Spinal cord (tissue), 10 donors: Measurements from ENCODE around the gene LRIG3. TPM values are rescaled to one million over a fixed set of nuclear protein-coding genes. Genes with fewer than 3 reads are reported as not detected.
A peak's percentile ranks its signal among the peaks of the same experiment; 100 is the strongest.

Experiments used
- DNase-seq, 6 donors: peaks; one replicate each; pipeline versions ENCODE4 v3.0.0 to v3.0.0-alpha.2; 2013 to 2015; ENCODE audit warnings: low spot score in 6 of 6, low read depth in 4 of 6
- H3K27ac ChIP-seq: one replicate; pipeline ENCODE4 v1.5.1; 2013; ENCODE audit warnings: low read depth, low read length, control low read depth
- H3K27me3 ChIP-seq: one replicate; pipeline ENCODE4 v1.6.1; 2013; ENCODE audit warnings: low read length; ENCODE audit not compliant: control insufficient read depth, insufficient read depth
- H3K36me3 ChIP-seq: one replicate; pipeline ENCODE4 v1.6.1; 2013; ENCODE audit warnings: low read length; ENCODE audit not compliant: control insufficient read depth, insufficient read depth
- H3K4me1 ChIP-seq: one replicate; pipeline ENCODE4 v1.6.1; 2013; ENCODE audit warnings: low read length; ENCODE audit not compliant: control insufficient read depth, insufficient read depth
- H3K4me3 ChIP-seq: one replicate; pipeline ENCODE4 v1.5.1; 2013; ENCODE audit warnings: low read depth, low read length, control low read depth
- H3K9me3 ChIP-seq: one replicate; pipeline ENCODE4 v1.6.1; 2013; ENCODE audit warnings: low read length; ENCODE audit not compliant: control insufficient read depth, insufficient read depth
- WGBS: methylation state at CpG from one replicate; pipeline ENCODE4 v1.1.5; 2013; ENCODE audit warnings: missing lambda C conversion rate; ENCODE audit not compliant: insufficient coverage; 5-methylcytosine and 5-hydroxymethylcytosine counted together
- polyA plus RNA-seq, 2 donors: library from polyadenylated mRNA; unstranded; fragments of 120-200 nt; gene quantifications; one replicate each; pipeline ENCODE4 v1.2.1, GENCODE V29; 2013; ENCODE audit not compliant: insufficient read length in 2 of 2
- total RNA-seq, 2 donors: library from RNA; depleted of rRNA in 1 of 2; stranded (reverse); fragments of 120-200 nt in 1 of 2; fragments of >200 nt in 1 of 2; gene quantifications; one replicate each; pipeline versions ENCODE4 v1.2.3 to v1.2.4, GENCODE V29; 2013 to 2014
- donor health status: healthy.

Gene LRIG3
- total and polyA plus RNA-seq, 4 donors = 13.3 to 82.3 (median 36.9) TPM

GRCh38 chr12:58923781-58924180 is 3.5 kb upstream of the LRIG3 start:
- H3K4me1 ChIP-seq = peaks cover 10% of the 10 kb centered on the region
- H3K4me3 ChIP-seq = no peak overlapping the region
- no peaks in the 10 kb centered on the region for H3K9me3 ChIP-seq
- H3K27me3 ChIP-seq = peaks cover 18% of the 10 kb centered on the region
- DNase-seq = no peak
- no peak overlapping the region for H3K27ac ChIP-seq
- no CpG with 5 or more reads among the region's 4 CpGs for WGBS
- H3K36me3 ChIP-seq = no peaks in the 10 kb centered on the region

GRCh38 chr12:58922849-58923248 is 2.5 kb upstream of the LRIG3 start:
- Histone ChIP-seq H3K36me3 (no peaks in the 10 kb centered on the region), H3K27ac (no peak overlapping the region), H3K4me1 (peaks cover 10% of the 10 kb centered on the region), H3K4me3 (no peak overlapping the region), H3K9me3 (no peaks in the 10 kb centered on the region), H3K27me3 (peaks cover 18% of the 10 kb centered on the region)
- DNase-seq = no peak

GRCh38 chr12:58920961-58921861 is 907 bp upstream of the LRIG3 start:
- WGBS = 76% methylated on average over 2 of the region's 15 CpGs
- H3K4me3 ChIP-seq = peak overlapping the region; percentile 92
- no peak for DNase-seq
- peaks cover 10% of the 10 kb centered on the region for H3K4me1 ChIP-seq
- H3K27me3 ChIP-seq = peaks cover 18% of the 10 kb centered on the region
- no peaks in the 10 kb centered on the region for H3K9me3 ChIP-seq
- H3K27ac ChIP-seq = peak overlapping the region; percentile 97
- H3K36me3 ChIP-seq = no peaks in the 10 kb centered on the region

GRCh38 chr12:58919231-58920101 is 838 bp downstream of the LRIG3 start:
- peak overlapping the region; percentile 95 for H3K27ac ChIP-seq
- WGBS = 1% methylated on average over 46 of the region's 50 CpGs
- H3K27me3 ChIP-seq = peaks cover 17% of the 10 kb centered on the region
- H3K9me3 ChIP-seq = no peaks in the 10 kb centered on the region
- peak overlapping the region; percentile 92 for H3K4me3 ChIP-seq
- no peaks in the 10 kb centered on the region for H3K36me3 ChIP-seq
- peaks cover 10% of the 10 kb centered on the region for H3K4me1 ChIP-seq
- DNase-seq = peak in 2 of 6 donors; percentile 38 to 71

GRCh38 chr12:58918469-58918844 is 1.8 kb downstream of the LRIG3 start:
- H3K4me1 ChIP-seq = peaks cover 10% of the 10 kb centered on the region
- H3K4me3 ChIP-seq = peak overlapping the region; percentile 92
- no peaks in the 10 kb centered on the region for H3K9me3 ChIP-seq
- peak in 1 of 6 donors; percentile 41 for DNase-seq
- H3K27ac ChIP-seq = peak overlapping the region; percentile 95
- 33% methylated on average over 1 of the region's 4 CpGs for WGBS
- H3K36me3 ChIP-seq = no peaks in the 10 kb centered on the region
- peaks cover 14% of the 10 kb centered on the region for H3K27me3 ChIP-seq

GRCh38 chr12:58917699-58918468 is 2.4 kb downstream of the LRIG3 start:
- Histone ChIP-seq H3K4me3 (peak overlapping the region; percentile 92), H3K27ac (peak overlapping the region; percentile 95), H3K36me3 (no peaks in the 10 kb centered on the region), H3K4me1 (peaks cover 10% of the 10 kb centered on the region), H3K9me3 (no peaks in the 10 kb centered on the region), H3K27me3 (peaks cover 14% of the 10 kb centered on the region)
- WGBS = 0% methylated on average over 1 of the region's 5 CpGs
- DNase-seq = no peak

- H3K9me3 ChIP-seq = no peaks in the 10 kb centered on the region
- H3K27me3 ChIP-seq = peaks cover 14% of the 10 kb centered on the region
- H3K27ac ChIP-seq = peak overlapping the region; percentile 95
- H3K36me3 ChIP-seq = no peaks in the 10 kb centered on the region
- peaks cover 10% of the 10 kb centered on the region for H3K4me1 ChIP-seq
- peak overlapping the region; percentile 92 for H3K4me3 ChIP-seq
- no CpG with 5 or more reads among the region's 6 CpGs for WGBS
- DNase-seq = peak in 2 of 6 donors; percentile 30 to 71
Measured at GRCh38 chr12:58916921-58917511, 3.3 kb downstream of the LRIG3 start.

GRCh38 chr12:58916161-58916621 is 4.1 kb downstream of the LRIG3 start:
- Histone ChIP-seq H3K36me3 (no peaks in the 10 kb centered on the region), H3K4me3 (peak overlapping the region; percentile 92), H3K4me1 (peaks cover 10% of the 10 kb centered on the region), H3K27ac (peak overlapping the region; percentile 95), H3K27me3 (peaks cover 14% of the 10 kb centered on the region), H3K9me3 (no peaks in the 10 kb centered on the region)
- DNase-seq = no peak
- no CpG with 5 or more reads among the region's 2 CpGs for WGBS

GRCh38 chr12:58915634-58916033 is 4.7 kb downstream of the LRIG3 start:
- H3K36me3 ChIP-seq = no peaks in the 10 kb centered on the region
- H3K9me3 ChIP-seq = no peaks in the 10 kb centered on the region
- H3K27ac ChIP-seq = peak overlapping the region; percentile 95
- H3K4me1 ChIP-seq = peaks cover 10% of the 10 kb centered on the region
- H3K4me3 ChIP-seq = peak overlapping the region; percentile 12
- peak in 2 of 6 donors; percentile 25 to 84 for DNase-seq
- H3K27me3 ChIP-seq = peaks cover 11% of the 10 kb centered on the region
- 58% methylated on average over 3 of the region's 4 CpGs for WGBS
